DMS153 treated with DMSO at 0.1 percent for 48 hours (cell line): ENCODE measurements around the gene RIMS1.
"Not testable (repeated sequence)": the region's sequence is repeated elsewhere in the genome, so short reads cannot be mapped to it uniquely, and the experiment has no call there.

Experiments used
- DNase-seq: peaks from one replicate; lab custom pipeline; 2025; ENCODE audit not compliant: unreplicated experiment; lab: John Stamatoyannopoulos, UW

The RIMS1 gene

GRCh38 chr6:71982389-71982788 is 96.0 kb downstream of the RIMS1 start:
- DNase-seq: no peak

- DNase-seq: no peak
Measured at GRCh38 chr6:71983131-71983530, 96.8 kb downstream of the RIMS1 start.

- DNase-seq: no peak
Measured at GRCh38 chr6:71994705-71995271, 108.4 kb downstream of the RIMS1 start.

GRCh38 chr6:71997341-71997740 is 111.0 kb downstream of the RIMS1 start:
- no peak for DNase-seq

GRCh38 chr6:72002415-72002814 is 116.1 kb downstream of the RIMS1 start:
- no peak for DNase-seq

GRCh38 chr6:72006591-72006990 is 120.2 kb downstream of the RIMS1 start:
- not testable (repeated sequence) for DNase-seq

- no peak for DNase-seq
Measured at GRCh38 chr6:72022830-72023229, 136.5 kb downstream of the RIMS1 start.

- no peak for DNase-seq
Measured at GRCh38 chr6:72031471-72031870, 145.1 kb downstream of the RIMS1 start.

GRCh38 chr6:72032086-72032485 is 145.7 kb downstream of the RIMS1 start:
- no peak for DNase-seq

GRCh38 chr6:72035486-72035885 is 149.1 kb downstream of the RIMS1 start:
- no peak for DNase-seq

- no peak for DNase-seq
Measured at GRCh38 chr6:72035966-72036365, 149.6 kb downstream of the RIMS1 start.

GRCh38 chr6:72037006-72037405 is 150.7 kb downstream of the RIMS1 start:
- DNase-seq: no peak

GRCh38 chr6:72040111-72040510 is 153.8 kb downstream of the RIMS1 start:
- no peak for DNase-seq

- no peak for DNase-seq
Measured at GRCh38 chr6:72042088-72042487, 155.7 kb downstream of the RIMS1 start.

- DNase-seq: no peak
Measured at GRCh38 chr6:72048080-72048479, 161.7 kb downstream of the RIMS1 start.

- DNase-seq: no peak
Measured at GRCh38 chr6:72049376-72049775, 163.0 kb downstream of the RIMS1 start.

- no peak for DNase-seq
Measured at GRCh38 chr6:72061286-72061685, 174.9 kb downstream of the RIMS1 start.

GRCh38 chr6:72064399-72064975 is 178.1 kb downstream of the RIMS1 start:
- DNase-seq: no peak

- no peak for DNase-seq
Measured at GRCh38 chr6:72078096-72078495, 191.7 kb downstream of the RIMS1 start.

GRCh38 chr6:72080260-72080941 is 194.1 kb downstream of the RIMS1 start:
- DNase-seq: no peak

GRCh38 chr6:72081871-72082270 is 195.5 kb downstream of the RIMS1 start:
- DNase-seq: no peak

GRCh38 chr6:72083976-72084375 is 197.6 kb downstream of the RIMS1 start:
- DNase-seq: no peak
